ENCODE measurements around the gene TADA2B.

DNA sequence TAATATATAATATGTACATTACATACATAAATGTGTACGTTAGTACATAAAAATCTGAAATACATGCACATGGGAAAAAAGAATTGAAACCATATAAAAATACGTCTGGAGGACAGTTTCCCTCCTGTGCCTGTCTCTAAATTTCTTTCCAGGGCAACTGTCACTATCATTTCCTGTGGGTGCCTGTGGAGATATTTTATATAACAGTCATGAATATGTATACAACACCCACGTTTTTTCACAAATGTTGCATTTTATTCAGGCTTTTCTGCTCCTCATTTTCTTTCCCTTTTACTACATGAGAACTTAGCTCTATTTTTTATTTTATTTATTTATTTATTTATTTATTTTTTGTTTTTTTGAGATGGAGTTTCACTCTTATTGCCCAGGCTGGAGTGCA, 48.9 kb downstream of the TADA2B start:
- TF ChIP-seq SIN3A (IDR thresholded peaks at IDR 0.05; ENCODE audit: borderline replicate concordance in 2 of 2, control insufficient read depth in 1 of 2, low read depth in 2 of 2, low read length in 2 of 2) (no peak), RNF2 (IDR thresholded peaks at IDR 0.05) (no peak), FOS (IDR thresholded peaks at IDR 0.05; ENCODE audit: extremely low read depth, insufficient read length) (no peak), CBX8 (IDR thresholded peaks at IDR 0.05; ENCODE audit: borderline replicate concordance, extremely low read depth, low read depth, low read length, poor library complexity, severe bottlenecking) (no peak), POLR2A (conservative IDR thresholded peaks at IDR 0.05) (no peak), HDAC6 (IDR thresholded peaks at IDR 0.05; ENCODE audit: low read depth, low read length) (no peak)
- TF ChIP-seq, protein P1, sequence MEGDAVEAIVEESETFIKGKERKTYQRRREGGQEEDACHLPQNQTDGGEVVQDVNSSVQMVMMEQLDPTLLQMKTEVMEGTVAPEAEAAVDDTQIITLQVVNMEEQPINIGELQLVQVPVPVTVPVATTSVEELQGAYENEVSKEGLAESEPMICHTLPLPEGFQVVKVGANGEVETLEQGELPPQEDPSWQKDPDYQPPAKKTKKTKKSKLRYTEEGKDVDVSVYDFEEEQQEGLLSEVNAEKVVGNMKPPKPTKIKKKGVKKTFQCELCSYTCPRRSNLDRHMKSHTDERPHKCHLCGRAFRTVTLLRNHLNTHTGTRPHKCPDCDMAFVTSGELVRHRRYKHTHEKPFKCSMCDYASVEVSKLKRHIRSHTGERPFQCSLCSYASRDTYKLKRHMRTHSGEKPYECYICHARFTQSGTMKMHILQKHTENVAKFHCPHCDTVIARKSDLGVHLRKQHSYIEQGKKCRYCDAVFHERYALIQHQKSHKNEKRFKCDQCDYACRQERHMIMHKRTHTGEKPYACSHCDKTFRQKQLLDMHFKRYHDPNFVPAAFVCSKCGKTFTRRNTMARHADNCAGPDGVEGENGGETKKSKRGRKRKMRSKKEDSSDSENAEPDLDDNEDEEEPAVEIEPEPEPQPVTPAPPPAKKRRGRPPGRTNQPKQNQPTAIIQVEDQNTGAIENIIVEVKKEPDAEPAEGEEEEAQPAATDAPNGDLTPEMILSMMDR (IDR thresholded peaks at IDR 0.05 in 2 of 3, conservative IDR thresholded peaks at IDR 0.05 in 1 of 3; ENCODE audit: insufficient read depth in 2 of 3, low read depth in 1 of 3, low read length in 3 of 3): no peak

Data from K562 (cell line).